ENCODE data around the gene FMO1.

GRCh38 chr1:171310661-171311087 is 62.4 kb downstream of the FMO1 start:
- TF ChIP-seq POLR2A (IDR thresholded peaks at IDR 0.05) = no peak
- TF ChIP-seq CTCF (IDR thresholded peaks at IDR 0.05) = no peak

Measured in uterus (tissue), 2 donors.